A673 (cell line): ENCODE measurements around the gene ENSA.

Experiments
- EZH2 ChIP-seq: fragments of 200-600 bp; sonication (generic); IDR thresholded peaks from 2 replicates; pipeline ENCODE4 v1.6.1; 2017; ENCODE audit warnings: borderline replicate concordance, low read depth, mild to moderate bottlenecking, mixed read lengths, antibody characterized with exemption, low read length; ENCODE audit not compliant: poor library complexity, severe bottlenecking
- TF ChIP-seq, protein P1 (sequence below): fragments of 300-800, 200-600 bp; sonication (generic); conservative IDR thresholded peaks from 2 replicates; pipeline ENCODE4 v1.5.1; 2017; ENCODE audit warnings: low read depth, mild to moderate bottlenecking, antibody characterized with exemption, low read length, moderate library complexity, mixed read lengths

DNA sequence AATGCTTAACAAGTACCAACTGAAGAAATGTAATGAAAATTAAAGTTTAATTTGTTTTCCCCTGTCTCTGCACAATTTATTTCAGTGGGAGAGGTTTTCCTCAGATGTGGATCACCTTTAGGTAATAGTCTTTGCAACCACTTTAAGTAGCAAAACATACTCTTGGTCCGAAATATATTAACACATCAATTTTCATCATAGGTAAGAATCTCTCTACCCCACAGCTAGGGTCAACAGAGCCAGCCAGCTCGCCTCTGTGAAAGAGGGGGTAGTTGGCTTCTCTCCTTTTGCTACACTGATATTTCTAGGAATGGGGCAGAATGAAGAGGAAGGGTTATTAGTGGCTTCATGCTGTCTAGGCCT lies 25.2 kb downstream of the ENSA start:
- TF ChIP-seq, protein P1, sequence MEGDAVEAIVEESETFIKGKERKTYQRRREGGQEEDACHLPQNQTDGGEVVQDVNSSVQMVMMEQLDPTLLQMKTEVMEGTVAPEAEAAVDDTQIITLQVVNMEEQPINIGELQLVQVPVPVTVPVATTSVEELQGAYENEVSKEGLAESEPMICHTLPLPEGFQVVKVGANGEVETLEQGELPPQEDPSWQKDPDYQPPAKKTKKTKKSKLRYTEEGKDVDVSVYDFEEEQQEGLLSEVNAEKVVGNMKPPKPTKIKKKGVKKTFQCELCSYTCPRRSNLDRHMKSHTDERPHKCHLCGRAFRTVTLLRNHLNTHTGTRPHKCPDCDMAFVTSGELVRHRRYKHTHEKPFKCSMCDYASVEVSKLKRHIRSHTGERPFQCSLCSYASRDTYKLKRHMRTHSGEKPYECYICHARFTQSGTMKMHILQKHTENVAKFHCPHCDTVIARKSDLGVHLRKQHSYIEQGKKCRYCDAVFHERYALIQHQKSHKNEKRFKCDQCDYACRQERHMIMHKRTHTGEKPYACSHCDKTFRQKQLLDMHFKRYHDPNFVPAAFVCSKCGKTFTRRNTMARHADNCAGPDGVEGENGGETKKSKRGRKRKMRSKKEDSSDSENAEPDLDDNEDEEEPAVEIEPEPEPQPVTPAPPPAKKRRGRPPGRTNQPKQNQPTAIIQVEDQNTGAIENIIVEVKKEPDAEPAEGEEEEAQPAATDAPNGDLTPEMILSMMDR = no peak
- TF ChIP-seq EZH2 = no peak
